Keratinocyte (primary cell): Measurements from ENCODE around the gene CCNY.

ENCODE experiments used
- CTCF ChIP-seq, 3 experiments: IDR thresholded peaks in 1 of 3; conservative IDR thresholded peaks in 1 of 3; optimal IDR thresholded peaks in 1 of 3; 2 replicates in 2 of 3; 3 replicates in 1 of 3; pipeline versions ENCODE3 to v1.5.1; 2011; ENCODE audit warnings: low read length in 3 of 3, mild to moderate bottlenecking in 3 of 3, moderate library complexity in 2 of 3, control low read depth in 1 of 3, inconsistent platforms in 1 of 3; ENCODE audit not compliant: insufficient read depth in 2 of 3; ENCODE audit errors: extremely low read depth in 1 of 3
- EZH2 ChIP-seq: IDR thresholded peaks from one replicate; pipeline ENCODE4 v1.6.1; 2012; ENCODE audit warnings: inconsistent platforms, mild to moderate bottlenecking, low read length, moderate library complexity

GRCh38 chr10:35362701-35363350, 26.5 kb downstream of the CCNY start:
- no peak for TF ChIP-seq CTCF (optimal IDR thresholded peaks at IDR 0.05 in 1 of 3, IDR thresholded peaks at IDR 0.05 in 1 of 3, conservative IDR thresholded peaks at IDR 0.05 in 1 of 3; ENCODE audit: extremely low read depth in 1 of 3, insufficient read depth in 2 of 3, low read length in 3 of 3)
- no peak for TF ChIP-seq EZH2
